ENCODE measurements around the gene ZFR2. TPM values are rescaled to one million over a fixed set of nuclear protein-coding genes. Genes with fewer than 3 reads are reported as not detected.

The ZFR2 gene
- total RNA-seq, 4 donors from 2014 or later = not detected

GRCh38 chr19:3882041-3882384 lies 13.2 kb upstream of the ZFR2 start:
- TF ChIP-seq, protein P1, sequence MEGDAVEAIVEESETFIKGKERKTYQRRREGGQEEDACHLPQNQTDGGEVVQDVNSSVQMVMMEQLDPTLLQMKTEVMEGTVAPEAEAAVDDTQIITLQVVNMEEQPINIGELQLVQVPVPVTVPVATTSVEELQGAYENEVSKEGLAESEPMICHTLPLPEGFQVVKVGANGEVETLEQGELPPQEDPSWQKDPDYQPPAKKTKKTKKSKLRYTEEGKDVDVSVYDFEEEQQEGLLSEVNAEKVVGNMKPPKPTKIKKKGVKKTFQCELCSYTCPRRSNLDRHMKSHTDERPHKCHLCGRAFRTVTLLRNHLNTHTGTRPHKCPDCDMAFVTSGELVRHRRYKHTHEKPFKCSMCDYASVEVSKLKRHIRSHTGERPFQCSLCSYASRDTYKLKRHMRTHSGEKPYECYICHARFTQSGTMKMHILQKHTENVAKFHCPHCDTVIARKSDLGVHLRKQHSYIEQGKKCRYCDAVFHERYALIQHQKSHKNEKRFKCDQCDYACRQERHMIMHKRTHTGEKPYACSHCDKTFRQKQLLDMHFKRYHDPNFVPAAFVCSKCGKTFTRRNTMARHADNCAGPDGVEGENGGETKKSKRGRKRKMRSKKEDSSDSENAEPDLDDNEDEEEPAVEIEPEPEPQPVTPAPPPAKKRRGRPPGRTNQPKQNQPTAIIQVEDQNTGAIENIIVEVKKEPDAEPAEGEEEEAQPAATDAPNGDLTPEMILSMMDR (IDR thresholded peaks at IDR 0.05; ENCODE audit: low read depth) = no peak

- TF ChIP-seq, protein P1 (IDR thresholded peaks at IDR 0.05; ENCODE audit: low read depth) = no peak
Observed at GRCh38 chr19:3881272-3882040, 12.6 kb upstream of the ZFR2 start.

DNA sequence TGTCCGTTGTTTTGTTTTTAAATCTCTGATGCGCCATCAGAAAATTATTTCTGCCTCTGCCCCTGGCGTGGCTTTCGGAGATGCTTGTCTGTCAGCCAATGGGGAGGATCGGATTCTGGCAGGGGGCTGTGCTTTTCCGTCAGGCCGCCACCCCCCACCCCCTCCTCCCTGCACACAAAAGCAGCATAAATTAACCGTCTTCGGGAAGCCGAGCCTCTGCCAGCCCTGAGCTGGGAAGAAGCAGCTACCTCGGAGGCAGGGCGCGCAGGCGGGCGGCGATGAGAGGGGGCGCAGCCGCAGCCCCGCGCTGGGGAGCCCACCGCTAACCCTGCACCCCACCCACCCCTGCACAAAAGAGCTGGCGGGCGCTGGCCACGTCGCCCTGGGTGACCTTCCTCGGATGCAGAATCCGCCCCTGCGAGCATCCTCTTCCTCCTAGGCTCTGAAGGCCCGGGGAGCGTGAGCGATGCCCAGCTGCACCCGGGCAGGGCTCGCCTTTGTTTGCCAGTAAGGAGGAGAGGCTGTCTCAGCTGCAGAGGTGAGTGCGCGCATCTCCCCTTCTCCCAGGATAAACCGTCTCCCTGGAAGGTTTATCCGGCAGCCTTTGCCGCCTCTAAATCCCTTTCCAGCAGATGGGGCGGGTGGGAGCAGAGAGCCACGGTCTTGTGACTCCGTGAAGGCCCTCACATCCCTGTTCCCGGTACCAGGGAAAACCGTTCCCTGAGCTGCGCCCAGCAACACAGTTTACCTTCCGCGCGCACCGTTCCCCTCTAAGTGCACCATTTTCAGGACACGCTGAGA lies 11.8 kb upstream of the ZFR2 start, which contains the start of gene ATCAY:
Gene ATCAY (plus strand): TSS at position 215 of the 801 bp plus-strand sequence. CDS start 5,083 bp downstream, outside the sequence.
- TF ChIP-seq, protein P1 (IDR thresholded peaks at IDR 0.05; ENCODE audit: low read depth) = no peak

- TF ChIP-seq, protein P1 (IDR thresholded peaks at IDR 0.05; ENCODE audit: low read depth) = no peak
Observed at GRCh38 chr19:3879656-3880055, 10.8 kb upstream of the ZFR2 start.

- TF ChIP-seq, protein P1 (IDR thresholded peaks at IDR 0.05; ENCODE audit: low read depth) = no peak
Observed at GRCh38 chr19:3873151-3873550, 4.3 kb upstream of the ZFR2 start.

GRCh38 chr19:3867971-3868769 lies 668 bp downstream of the ZFR2 start:
- TF ChIP-seq, protein P1 (IDR thresholded peaks at IDR 0.05; ENCODE audit: low read depth) = no peak

Data from subcutaneous adipose tissue (tissue), 4 donors.